Endothelial cell of umbilical vein (primary cell): ENCODE results near the gene ETFA. TPM values are rescaled to one million over a fixed set of nuclear protein-coding genes. Genes with fewer than 3 reads are reported as not detected.
"Not testable (repeated sequence)": the region's sequence is repeated elsewhere in the genome, so short reads cannot be mapped to it uniquely, and the experiment has no call there.

ENCODE experiments used
- BruUV-seq: library from RNA; stranded (reverse); fragments of 400-500 nt; replicated peaks from 2 replicates; lab custom pipeline; 2021; lab: Mats Ljungman, UMichigan
- CTCF ChIA-PET: fragments of 300-600, 350-600 bp; sonication (Branson Sonifier 250); formaldehyde crosslinking; loops from one replicate; lab custom pipeline; 2021; ENCODE audit warnings: antibody characterized with exemption, inconsistent platforms; lab: Charles Lee
- POLR2A ChIA-PET: fragments of 300-600, 350-600 bp; sonication (Branson Sonifier 250); formaldehyde crosslinking; loops from one replicate; lab custom pipeline; 2021; ENCODE audit warnings: antibody characterized with exemption, inconsistent platforms; lab: Charles Lee
- DNase-seq: peaks from one replicate; pipeline ENCODE4 v3.0.0-alpha.2; 2011; ENCODE audit warnings: low read depth, low spot score
- FAIRE-seq: peaks from 2 replicates; lab custom pipeline; 2011; peaks lifted over from hg19 to GRCh38; lab: Jason Lieb, UNC
- H2AFZ ChIP-seq: 2 replicates; pipeline ENCODE4 v1.6.0; 2012; ENCODE audit warnings: low read depth, low read length, control low read depth, inconsistent platforms
- H3K27ac ChIP-seq: 2 replicates; pipeline ENCODE4 v1.5.1; 2011; ENCODE audit warnings: low read depth, mild to moderate bottlenecking, control low read depth, low read length, moderate library complexity; ENCODE audit not compliant: insufficient read depth
- H3K27me3 ChIP-seq, 2 experiments: 2 replicates each; pipeline versions ENCODE4 v1.6.0 to v1.6.1; 2011; ENCODE audit warnings: low read length in 2 of 2, mixed read lengths in 1 of 2; ENCODE audit not compliant: control insufficient read depth in 2 of 2, insufficient read depth in 2 of 2
- H3K36me3 ChIP-seq, 2 experiments: 2 replicates in 1 of 2; 3 replicates in 1 of 2; pipeline ENCODE4 v1.5.1; 2011; ENCODE audit warnings: low read length in 2 of 2, mild to moderate bottlenecking in 1 of 2, moderate library complexity in 1 of 2; ENCODE audit not compliant: control insufficient read depth in 2 of 2, insufficient read depth in 2 of 2; ENCODE audit errors: extremely low read depth in 1 of 2
- H3K4me1 ChIP-seq: 3 replicates; pipeline ENCODE4 v1.5.1; 2011; ENCODE audit warnings: mild to moderate bottlenecking, low read length; ENCODE audit not compliant: control insufficient read depth, insufficient read depth; ENCODE audit errors: extremely low read depth
- H3K4me2 ChIP-seq: 2 replicates; pipeline ENCODE4 v1.6.1; 2011; ENCODE audit warnings: low read length, control low read depth, mixed read lengths; ENCODE audit not compliant: insufficient read depth
- H3K4me3 ChIP-seq, 3 experiments: fragments of 200-600 bp in 1 of 3; sonication (generic), shearing (Covaris generic) in 1 of 3; replicated peaks in 1 of 3; 2 replicates each; pipeline ENCODE4 v1.5.1; 2011 to 2016; ENCODE audit warnings: control low read depth in 3 of 3, low read length in 3 of 3, mild to moderate bottlenecking in 2 of 3, inconsistent platforms in 1 of 3, low read depth in 1 of 3, moderate library complexity in 1 of 3; ENCODE audit not compliant: insufficient read depth in 1 of 3
- H3K79me2 ChIP-seq: 2 replicates; pipeline ENCODE4 v1.6.0; 2012; ENCODE audit warnings: low read length, inconsistent platforms; ENCODE audit not compliant: control insufficient read depth, insufficient read depth
- H3K9ac ChIP-seq: replicated peaks from 2 replicates; pipeline ENCODE3; 2011; ENCODE audit warnings: low read length, control low read depth; ENCODE audit not compliant: insufficient read depth; ENCODE audit errors: extremely low read depth
- H3K9me1 ChIP-seq: replicated peaks from 3 replicates; pipeline ENCODE4 v1.6.0; 2011; ENCODE audit warnings: mild to moderate bottlenecking, low read length; ENCODE audit not compliant: control insufficient read depth, insufficient read depth; ENCODE audit errors: extremely low read depth
- H3K9me3 ChIP-seq: replicated peaks from 2 replicates; pipeline ENCODE4 v1.5.1; 2012; ENCODE audit warnings: low read length, inconsistent platforms; ENCODE audit not compliant: control insufficient read depth, insufficient read depth
- H4K20me1 ChIP-seq: replicated peaks from 2 replicates; pipeline ENCODE3; 2011; ENCODE audit warnings: mild to moderate bottlenecking, low read length; ENCODE audit not compliant: control insufficient read depth, insufficient read depth; ENCODE audit errors: extremely low read depth
- CTCF ChIP-seq, 2 donors: IDR thresholded peaks; 1 replicate in 1 of 2; 2 replicates in 1 of 2; pipeline ENCODE4 v1.5.1; 2011; ENCODE audit warnings: low read length in 2 of 2, mild to moderate bottlenecking in 2 of 2, moderate library complexity in 2 of 2, control low read depth in 1 of 2, inconsistent platforms in 1 of 2, low read depth in 1 of 2; ENCODE audit not compliant: insufficient read depth in 1 of 2; ENCODE audit errors: extremely low read depth in 1 of 2
- EZH2 ChIP-seq: IDR thresholded peaks from 2 replicates; pipeline ENCODE4 v1.6.1; 2012; ENCODE audit warnings: borderline replicate concordance, low read depth, mild to moderate bottlenecking, moderate library complexity, low read length, inconsistent platforms; ENCODE audit not compliant: severe bottlenecking
- FOS ChIP-seq: IDR thresholded peaks from 2 replicates; pipeline ENCODE4 v1.6.1; 2011; ENCODE audit warnings: mild to moderate bottlenecking, low read length, moderate library complexity, borderline replicate concordance; ENCODE audit not compliant: insufficient read depth
- GATA2 ChIP-seq: IDR thresholded peaks from 2 replicates; pipeline ENCODE4 v1.7.0; 2011; ENCODE audit warnings: low read depth, mild to moderate bottlenecking, moderate library complexity, mixed read lengths, low read length; ENCODE audit not compliant: insufficient read length, insufficient read depth
- JUN ChIP-seq: IDR thresholded peaks from 2 replicates; pipeline ENCODE4 v1.6.1; 2011; ENCODE audit warnings: borderline replicate concordance, low read depth; ENCODE audit not compliant: insufficient read length, insufficient read depth
- MYC ChIP-seq: IDR thresholded peaks from one replicate; pipeline ENCODE4 v1.6.1; 2011; ENCODE audit warnings: mild to moderate bottlenecking, low read depth, low read length
- POLR2A ChIP-seq: IDR thresholded peaks from 2 replicates; pipeline ENCODE4 v1.6.1; 2012; ENCODE audit warnings: low read depth, mild to moderate bottlenecking, control low read depth, low read length
- POLR2AphosphoS5 ChIP-seq: IDR thresholded peaks from 2 replicates; pipeline ENCODE4 v1.6.1; 2012; ENCODE audit warnings: low read depth, mild to moderate bottlenecking, control low read depth, low read length, moderate library complexity; ENCODE audit not compliant: insufficient read depth
- dilution Hi-C: fragments of 300-500 bp; cut with MboI; formaldehyde crosslinking; loops from one replicate; pipeline ENCODE4 v1.15.0; 2019; ENCODE audit warnings: low sequenced_read_pairs; ENCODE audit not compliant: extremely low pct_ligation_motif_present
- intact Hi-C: fragments of 100-400 bp; cut with micrococcal nuclease; formaldehyde crosslinking; loops from one replicate; pipeline ENCODE4 v1.10.0; 2022
- polyA plus RNA-seq, 4 experiments: library from polyadenylated mRNA; depleted of rRNA in 3 of 4; stranded (reverse) in 3 of 4; unstranded in 1 of 4; fragments of >200 nt; gene quantifications; 2 replicates each; pipeline versions ENCODE4 v1.2.1 to v1.2.3, GENCODE V29; 2011 to 2012; ENCODE audit warnings: missing spikeins in 1 of 4
- total RNA-seq: library from RNA; stranded (reverse); gene quantifications from 2 replicates; pipeline ENCODE4 v1.2.3, GENCODE V29; 2021
- TF ChIP-seq, protein P1 (sequence below): IDR thresholded peaks from 2 replicates; pipeline ENCODE4 v1.6.1; 2011; ENCODE audit not compliant: insufficient read depth, insufficient read length

ETFA gene
- total and polyA plus RNA-seq, 2 donors (not counting 3 experiments of a cell fraction or from before 2014, with no cell fraction given) = 102 to 116 TPM

DNA sequence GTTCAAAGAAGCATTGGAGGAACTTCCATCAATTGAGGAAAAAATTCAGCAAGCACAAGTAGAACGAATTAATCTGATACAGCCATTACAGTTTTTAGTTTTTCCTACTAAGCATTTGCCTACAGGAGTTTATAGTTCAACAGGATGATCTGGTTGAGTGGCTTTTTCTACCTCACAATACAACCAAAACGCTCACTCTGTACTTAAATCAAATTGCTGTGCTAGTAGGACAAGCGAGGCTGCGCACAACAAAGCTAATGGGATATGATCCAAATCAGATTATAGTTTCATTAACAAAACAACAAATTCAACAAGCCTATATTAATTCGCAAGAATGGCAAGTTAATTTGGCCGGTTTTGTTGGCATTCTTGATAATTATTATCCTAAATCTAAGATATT is 44.2 kb downstream of the ETFA start:
- Histone ChIP-seq H3K4me2 (no peak overlapping the region), H3K27ac (no peak overlapping the region), H3K9ac (no peak overlapping the region), H2AFZ (no peak overlapping the region), H3K36me3 (peaks cover 4 to 5% of the 10 kb centered on the region in 2 experiments), H3K9me1 (no peaks in the 10 kb centered on the region), H3K4me3 (no peak overlapping the region), H3K9me3 (peaks cover 7% of the 10 kb centered on the region), H3K27me3 (no peaks in the 10 kb centered on the region), H3K79me2 (no peaks in the 10 kb centered on the region), H4K20me1 (no peaks in the 10 kb centered on the region), H3K4me1 (no peaks in the 10 kb centered on the region)
- DNase-seq (no peak), FAIRE-seq (no peak)
- no TSS peak for BruUV-seq
- CTCF ChIA-PET = no interaction called here
- TF ChIP-seq MYC = no peak
- no peak for TF ChIP-seq POLR2A
- TF ChIP-seq JUN = no peak
- TF ChIP-seq POLR2AphosphoS5 = no peak
- TF ChIP-seq, protein P1, sequence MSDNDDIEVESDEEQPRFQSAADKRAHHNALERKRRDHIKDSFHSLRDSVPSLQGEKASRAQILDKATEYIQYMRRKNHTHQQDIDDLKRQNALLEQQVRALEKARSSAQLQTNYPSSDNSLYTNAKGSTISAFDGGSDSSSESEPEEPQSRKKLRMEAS = no peak
- no peak for TF ChIP-seq EZH2
- no peak for TF ChIP-seq FOS
- TF ChIP-seq CTCF (IDR thresholded peaks at IDR 0.05; ENCODE audit: extremely low read depth in 1 of 2, insufficient read depth in 1 of 2, low read depth in 1 of 2, low read length in 2 of 2) = no peak
- TF ChIP-seq GATA2 = no peak
- POLR2A ChIA-PET = no interaction called here
- intact Hi-C loops = no loop called here
- dilution Hi-C loops = no loop called here

- POLR2A ChIA-PET, H3K27ac ChIP-seq, intact Hi-C loops, H3K4me1 ChIP-seq, H3K27me3 ChIP-seq, H2AFZ ChIP-seq, BruUV-seq, H3K9ac ChIP-seq, DNase-seq, dilution Hi-C loops, FAIRE-seq, H3K79me2 ChIP-seq, H4K20me1 ChIP-seq, H3K4me2 ChIP-seq, H3K9me1 ChIP-seq, H3K4me3 ChIP-seq, H3K9me3 ChIP-seq: not testable (repeated sequence)
- peaks cover 6 to 12% of the 10 kb centered on the region in 2 experiments for H3K36me3 ChIP-seq
- CTCF ChIA-PET = interaction anchor here (1.3 kb wide), 1 partner anchor 22 kb away, joined by 3 read pairs; no protein-coding TSS in a partner anchor
Observed at GRCh38 chr15:76265769-76266168, 45.5 kb downstream of the ETFA start.
